B cell (primary cell): ENCODE measurements around the gene DPP4. TPM values are rescaled to one million over a fixed set of nuclear protein-coding genes. Genes with fewer than 3 reads are reported as not detected.

ENCODE experiments used
- ATAC-seq: fragments of 200-7000 bp; cut with Tn5 transposase; one replicate; pipeline ENCODE4 v1.10.0; 2021; ENCODE audit warnings: low read depth, mild to moderate bottlenecking, moderate number of reproducible peaks, moderate library complexity
- CTCF ChIA-PET: fragments of 350-600 bp; sonication (Branson Sonifier 250); formaldehyde crosslinking; loops from one replicate; lab custom pipeline; 2021; ENCODE audit warnings: antibody characterized with exemption, inconsistent platforms; lab: Charles Lee
- POLR2A ChIA-PET: fragments of 350-600 bp; sonication (Branson Sonifier 250); formaldehyde crosslinking; loops from one replicate; lab custom pipeline; 2021; ENCODE audit warnings: antibody characterized with exemption; lab: Charles Lee
- DNase-seq: peaks from one replicate; pipeline ENCODE4 v3.0.0; 2013
- H2AFZ ChIP-seq: 2 replicates; pipeline ENCODE4 v1.6.1; 2012; ENCODE audit warnings: mild to moderate bottlenecking, low read depth, low read length; ENCODE audit not compliant: insufficient read depth, poor library complexity, severe bottlenecking
- H3K27ac ChIP-seq, 2 donors: 1 replicate in 1 of 2; 2 replicates in 1 of 2; pipeline ENCODE4 v1.5.1; 2012 to 2013; ENCODE audit warnings: low read length in 2 of 2, mild to moderate bottlenecking in 2 of 2, moderate library complexity in 1 of 2
- H3K27me3 ChIP-seq, 4 experiments: fragments of 200-600 bp in 1 of 4; sonication (generic) in 1 of 4; replicated peaks in 1 of 4; 1 replicate in 2 of 4; 2 replicates in 2 of 4; pipeline versions ENCODE4 v1.6.1 to v1.7.0; 2013 to 2016; ENCODE audit warnings: low read length in 3 of 4, mild to moderate bottlenecking in 2 of 4, mixed read lengths in 1 of 4, moderate library complexity in 1 of 4; ENCODE audit not compliant: insufficient read depth in 4 of 4, control insufficient read depth in 3 of 4; ENCODE audit errors: control extremely low read depth in 1 of 4
- H3K36me3 ChIP-seq, 2 experiments: replicated peaks in 1 of 2; 1 replicate in 1 of 2; 2 replicates in 1 of 2; pipeline versions ENCODE4 v1.6.1 to v1.7.1; 2013; ENCODE audit warnings: low read length in 1 of 2; ENCODE audit not compliant: insufficient read depth in 2 of 2, control insufficient read depth in 1 of 2; ENCODE audit errors: control extremely low read depth in 1 of 2, extremely low read depth in 1 of 2
- H3K4me1 ChIP-seq, 2 donors: fragments of 200-600 bp in 1 of 2; sonication (generic) in 1 of 2; 1 replicate in 1 of 2; 2 replicates in 1 of 2; pipeline versions ENCODE4 v1.5.1 to v1.6.1; 2013 to 2017; ENCODE audit warnings: low read length in 2 of 2; ENCODE audit not compliant: control insufficient read depth in 2 of 2, insufficient read depth in 2 of 2
- H3K4me2 ChIP-seq: replicated peaks from 2 replicates; pipeline ENCODE3; 2012; ENCODE audit warnings: mild to moderate bottlenecking, low read depth, low read length; ENCODE audit not compliant: poor library complexity, severe bottlenecking
- H3K4me3 ChIP-seq, 5 experiments: fragments of 200-600 bp in 1 of 5; sonication (generic) in 1 of 5; 1 replicate in 3 of 5; 2 replicates in 2 of 5; pipeline versions ENCODE4 v1.5.1 to v1.7.0; 2011 to 2016; ENCODE audit warnings: low read length in 4 of 5, mild to moderate bottlenecking in 4 of 5, low read depth in 2 of 5, control low read depth in 1 of 5, moderate library complexity in 1 of 5; ENCODE audit not compliant: insufficient read depth in 1 of 5; ENCODE audit errors: control extremely low read depth in 1 of 5, extremely low read depth in 1 of 5
- H3K79me2 ChIP-seq: fragments of 200-600 bp; sonication (generic); one replicate; pipeline ENCODE4 v1.6.0; 2016; ENCODE audit warnings: low read length; ENCODE audit not compliant: control insufficient read depth, insufficient read depth
- H3K9ac ChIP-seq: fragments of 200-600 bp; sonication (generic); 2 replicates; pipeline ENCODE4 v1.6.1; 2017; ENCODE audit warnings: mild to moderate bottlenecking, low read length, moderate library complexity
- H3K9me3 ChIP-seq, 3 donors: one replicate each; pipeline versions ENCODE4 v1.6.1 to v1.7.1; 2013; ENCODE audit warnings: low read length in 2 of 3; ENCODE audit not compliant: control insufficient read depth in 2 of 3, insufficient read depth in 1 of 3; ENCODE audit errors: control extremely low read depth in 1 of 3
- H4K20me1 ChIP-seq: 2 replicates; pipeline ENCODE4 v1.6.0; 2012; ENCODE audit warnings: mild to moderate bottlenecking, low read length; ENCODE audit not compliant: insufficient read depth, control insufficient read depth, poor library complexity, severe bottlenecking
- H3K27ac Mint-ChIP-seq: one replicate; pipeline ENCODE4 v1.8.0; 2021; ENCODE audit warnings: mixed read lengths
- H3K27me3 Mint-ChIP-seq: one replicate; pipeline ENCODE4 v1.8.0; 2021; ENCODE audit warnings: mixed read lengths
- H3K4me1 Mint-ChIP-seq: one replicate; pipeline ENCODE4 v1.8.0; 2021; ENCODE audit warnings: mixed read lengths
- H3K4me3 Mint-ChIP-seq: one replicate; pipeline ENCODE4 v1.8.0; 2021; ENCODE audit warnings: mixed read lengths
- H3K9me3 Mint-ChIP-seq: one replicate; pipeline ENCODE4 v1.8.0; 2022; ENCODE audit warnings: mixed read lengths; ENCODE audit not compliant: insufficient read depth
- CTCF ChIP-seq: fragments of 200-600 bp; IDR thresholded peaks from one replicate; pipeline ENCODE4 v1.8.0; 2022; ENCODE audit warnings: antibody characterized with exemption, mild to moderate bottlenecking
- EZH2 ChIP-seq: IDR thresholded peaks from 2 replicates; pipeline ENCODE4 v1.6.1; 2012; ENCODE audit warnings: borderline replicate concordance, low read depth, mild to moderate bottlenecking, moderate library complexity, low read length; ENCODE audit not compliant: insufficient read depth, poor library complexity, severe bottlenecking
- WGBS: methylation state at CpG from one replicate; pipeline ENCODE4 v1.1.5; 2013; ENCODE audit warnings: missing lambda C conversion rate; ENCODE audit not compliant: insufficient coverage; 5-methylcytosine and 5-hydroxymethylcytosine counted together
- intact Hi-C: fragments of 100-400 bp; cut with micrococcal nuclease; formaldehyde crosslinking; loops from one replicate; pipeline ENCODE4 v1.10.0; 2022
- polyA plus RNA-seq: library from polyadenylated mRNA; depleted of rRNA; stranded (reverse); fragments of >200 nt; gene quantifications from 2 replicates; pipeline ENCODE4 v1.2.3, GENCODE V29; 2012
- total RNA-seq, 2 donors: library from RNA; stranded (reverse); fragments of 120-200 nt in 1 of 2; gene quantifications; 1 replicate in 1 of 2; 2 replicates in 1 of 2; pipeline versions ENCODE4 v1.2.3 to v1.2.4, GENCODE V29; 2013 to 2022

The DPP4 gene
- total and polyA plus RNA-seq, 2 donors (not counting 1 experiment from before 2014, with no cell fraction given): 0.18 to 1.2 TPM

- peaks cover 3% of the 10 kb centered on the region for H3K9me3 Mint-ChIP-seq
- Histone ChIP-seq H3K79me2 (no peaks in the 10 kb centered on the region), H3K36me3 (no peaks in the 10 kb centered on the region), H3K4me2 (no peak overlapping the region), H3K27me3 (no peaks in the 10 kb centered on the region), H3K27ac (no peak overlapping the region), H4K20me1 (no peaks in the 10 kb centered on the region), H3K9me3 (peaks cover 0 to 2% (median 0%) of the 10 kb centered on the region in 3 donors), H2AFZ (no peak overlapping the region), H3K9ac (no peak overlapping the region), H3K4me3 (no peak overlapping the region), H3K4me1 (no peaks in the 10 kb centered on the region)
- H3K4me1 Mint-ChIP-seq: peaks cover 10% of the 10 kb centered on the region
- DNase-seq (no peak), ATAC-seq (no peak)
- TF ChIP-seq EZH2 (no peak), CTCF (no peak)
- CTCF ChIA-PET: interaction anchor here (1.8 kb wide), 1 partner anchor 11 kb away, joined by 4 read pairs; no protein-coding TSS in a partner anchor
- no CpG with 5 or more reads among the region's 1 CpG for WGBS
- no peak overlapping the region for H3K27ac Mint-ChIP-seq
- intact Hi-C loops: no loop called here
- POLR2A ChIA-PET: no interaction called here
- no peak overlapping the region for H3K4me3 Mint-ChIP-seq
- no peaks in the 10 kb centered on the region for H3K27me3 Mint-ChIP-seq
Observed at GRCh38 chr2:162057426-162057825, 16.6 kb downstream of the DPP4 start.

- H3K9me3 Mint-ChIP-seq: peaks cover 3% of the 10 kb centered on the region
Observed at GRCh38 chr2:162056796-162057399, 17.1 kb downstream of the DPP4 start.

More at GRCh38 chr2:162056796-162057399, 17.1 kb downstream of the DPP4 start:
- WGBS: no CpG with 5 or more reads among the region's 2 CpGs
- Histone ChIP-seq H3K27me3 (no peaks in the 10 kb centered on the region), H3K79me2 (no peaks in the 10 kb centered on the region), H3K27ac (no peak overlapping the region), H2AFZ (no peak overlapping the region), H3K4me1 (no peaks in the 10 kb centered on the region), H3K4me3 (no peak overlapping the region), H4K20me1 (no peaks in the 10 kb centered on the region), H3K4me2 (no peak overlapping the region), H3K9me3 (peaks cover 0 to 2% (median 0%) of the 10 kb centered on the region in 3 donors), H3K9ac (no peak overlapping the region), H3K36me3 (no peaks in the 10 kb centered on the region)
- Mint-ChIP-seq H3K27ac (no peak overlapping the region), H3K27me3 (no peaks in the 10 kb centered on the region), H3K4me1 (peaks cover 10% of the 10 kb centered on the region), H3K4me3 (no peak overlapping the region)
- ChIA-PET CTCF (interaction anchor here (1.8 kb wide), 1 partner anchor 12 kb away, joined by 4 read pairs; no protein-coding TSS in a partner anchor), POLR2A (no interaction called here)
- ATAC-seq: no peak
- TF ChIP-seq CTCF (no peak), EZH2 (no peak)
- intact Hi-C loops: no loop called here
- DNase-seq: no peak
